GM18907 (cell line): ENCODE results near the gene FCF1.
A peak's percentile ranks its signal among the peaks of the same experiment; 100 is the strongest.

ENCODE experiments used
- ATAC-seq: cut with Tn5 transposase; IDR thresholded peaks from one replicate; pipeline ENCODE4 v1.9.1; 2021; ENCODE audit warnings: mild to moderate bottlenecking, moderate library complexity; ENCODE audit not compliant: unreplicated experiment

Gene FCF1

GRCh38 chr14:74712499-74713394 lies at the start of gene FCF1, which contains the start of gene AREL1:
TSS of gene FCF1 (plus strand) at chr14:74713144. CDS start at chr14:74713198, 54 bp downstream.
TSS of gene AREL1 (minus strand) at chr14:74713080. CDS start at chr14:74685615, 27,465 bp downstream.
- peak; percentile 94 for ATAC-seq

- ATAC-seq: no peak
Measured at GRCh38 chr14:74663884-74664283, 49.1 kb upstream of the FCF1 start.

- no peak for ATAC-seq
Measured at GRCh38 chr14:74664717-74665116, 48.2 kb upstream of the FCF1 start.

GRCh38 chr14:74667758-74668157 lies 45.2 kb upstream of the FCF1 start:
- ATAC-seq: no peak

GRCh38 chr14:74669256-74669655 lies 43.7 kb upstream of the FCF1 start:
- ATAC-seq: no peak

GRCh38 chr14:74669846-74670245 lies 43.1 kb upstream of the FCF1 start:
- ATAC-seq: no peak

- no peak for ATAC-seq
Measured at GRCh38 chr14:74670726-74671411, 42.1 kb upstream of the FCF1 start.

- no peak for ATAC-seq
Measured at GRCh38 chr14:74671789-74672188, 41.2 kb upstream of the FCF1 start.

GRCh38 chr14:74673768-74674167 lies 39.2 kb upstream of the FCF1 start:
- no peak for ATAC-seq

GRCh38 chr14:74675219-74675618 lies 37.7 kb upstream of the FCF1 start:
- no peak for ATAC-seq

- ATAC-seq: no peak
Measured at GRCh38 chr14:74682169-74682952, 30.6 kb upstream of the FCF1 start.

GRCh38 chr14:74683406-74683805 lies 29.5 kb upstream of the FCF1 start:
- no peak for ATAC-seq

GRCh38 chr14:74684434-74684833 lies 28.5 kb upstream of the FCF1 start:
- ATAC-seq: peak; percentile 73

- no peak for ATAC-seq
Measured at GRCh38 chr14:74685056-74685455, 27.9 kb upstream of the FCF1 start.

- no peak for ATAC-seq
Measured at GRCh38 chr14:74685921-74686678, 26.8 kb upstream of the FCF1 start.

- ATAC-seq: no peak
Measured at GRCh38 chr14:74691456-74691855, 21.5 kb upstream of the FCF1 start.

GRCh38 chr14:74693191-74693590 lies 19.8 kb upstream of the FCF1 start:
- ATAC-seq: no peak

GRCh38 chr14:74695406-74695805 lies 17.5 kb upstream of the FCF1 start:
- no peak for ATAC-seq

GRCh38 chr14:74697011-74697410 lies 15.9 kb upstream of the FCF1 start:
- no peak for ATAC-seq

GRCh38 chr14:74697543-74697942 lies 15.4 kb upstream of the FCF1 start:
- no peak for ATAC-seq
